Liver (tissue), 9 donors: ENCODE measurements around the gene SLC29A3. TPM values are rescaled to one million over a fixed set of nuclear protein-coding genes. Genes with fewer than 3 reads are reported as not detected.

ENCODE experiments used
- DNase-seq: peaks from one replicate; pipeline ENCODE4 v3.0.0-alpha.2; 2017; ENCODE audit warnings: low spot score
- H3K27ac ChIP-seq, 2 donors: one replicate each; pipeline ENCODE4 v1.7.0; 2013; ENCODE audit warnings: inconsistent platforms in 2 of 2, low read length in 2 of 2, control low read depth in 1 of 2, low read depth in 1 of 2, mild to moderate bottlenecking in 1 of 2
- H3K27me3 ChIP-seq, 4 donors: one replicate each; pipeline versions ENCODE4 v1.6.1 to v1.7.0; 2013; ENCODE audit warnings: low read length in 3 of 4, inconsistent platforms in 1 of 4, mild to moderate bottlenecking in 1 of 4, moderate library complexity in 1 of 4; ENCODE audit not compliant: control insufficient read depth in 4 of 4, insufficient read depth in 4 of 4
- H3K36me3 ChIP-seq, 4 donors: one replicate each; pipeline versions ENCODE4 v1.6.1 to v1.7.0; 2013; ENCODE audit warnings: low read length in 3 of 4, mild to moderate bottlenecking in 3 of 4, low read depth in 1 of 4, moderate library complexity in 1 of 4; ENCODE audit not compliant: control insufficient read depth in 4 of 4, insufficient read depth in 3 of 4
- H3K4me1 ChIP-seq, 4 donors: one replicate each; pipeline versions ENCODE4 v1.6.1 to v1.7.0; 2013; ENCODE audit warnings: low read length in 3 of 4, mild to moderate bottlenecking in 3 of 4, moderate library complexity in 1 of 4; ENCODE audit not compliant: control insufficient read depth in 4 of 4, insufficient read depth in 4 of 4
- H3K4me3 ChIP-seq, 3 donors: one replicate each; pipeline versions ENCODE4 v1.6.1 to v1.7.0; 2013; ENCODE audit warnings: low read length in 3 of 3, control low read depth in 1 of 3, low read depth in 1 of 3, mild to moderate bottlenecking in 1 of 3
- H3K9ac ChIP-seq, 2 donors: one replicate each; pipeline ENCODE4 v1.7.0; 2013; ENCODE audit warnings: low read length in 2 of 2, mild to moderate bottlenecking in 2 of 2, moderate library complexity in 2 of 2, control low read depth in 1 of 2, low read depth in 1 of 2
- H3K9me3 ChIP-seq, 4 donors: one replicate each; pipeline versions ENCODE4 v1.6.1 to v1.7.0; 2013; ENCODE audit warnings: low read length in 3 of 4; ENCODE audit not compliant: control insufficient read depth in 4 of 4
- CTCF ChIP-seq: fragments of 150-350 bp; IDR thresholded peaks from 2 replicates; pipeline ENCODE4 v1.5.1; 2017; ENCODE audit warnings: improper control_type of control experiment, low read depth, low read length; ENCODE audit not compliant: missing input control
- EGR1 ChIP-seq, 2 donors: IDR thresholded peaks; 2 replicates each; pipeline ENCODE4 v1.6.1; 2016 to 2018; ENCODE audit warnings: antibody characterized with exemption in 2 of 2, low read depth in 2 of 2
- FOXA1 ChIP-seq: IDR thresholded peaks from 2 replicates; pipeline ENCODE4 v1.6.1; 2016; ENCODE audit warnings: antibody characterized with exemption
- FOXA2 ChIP-seq: IDR thresholded peaks from 2 replicates; pipeline ENCODE4 v1.6.1; 2016; ENCODE audit warnings: antibody characterized with exemption
- GABPA ChIP-seq, 2 donors: IDR thresholded peaks in 1 of 2; conservative IDR thresholded peaks in 1 of 2; 2 replicates each; pipeline ENCODE4 v1.6.1; 2016; ENCODE audit warnings: antibody characterized with exemption in 2 of 2, mild to moderate bottlenecking in 1 of 2, moderate library complexity in 1 of 2
- HNF4A ChIP-seq, 2 donors: conservative IDR thresholded peaks; 2 replicates each; pipeline ENCODE4 v1.6.1; 2016; ENCODE audit warnings: antibody characterized with exemption in 2 of 2, mild to moderate bottlenecking in 2 of 2
- HNF4G ChIP-seq: IDR thresholded peaks from 2 replicates; pipeline ENCODE4 v1.6.1; 2016; ENCODE audit warnings: antibody characterized with exemption
- JUND ChIP-seq, 2 donors: IDR thresholded peaks; 2 replicates each; pipeline ENCODE4 v1.6.1; 2016; ENCODE audit warnings: antibody characterized with exemption in 2 of 2
- MAX ChIP-seq: IDR thresholded peaks from 2 replicates; pipeline ENCODE4 v1.6.1; 2016; ENCODE audit warnings: antibody characterized with exemption
- RAD21 ChIP-seq, 2 donors: IDR thresholded peaks; 2 replicates each; pipeline ENCODE4 v1.6.1; 2016; ENCODE audit warnings: antibody characterized with exemption in 2 of 2, mild to moderate bottlenecking in 2 of 2
- REST ChIP-seq: IDR thresholded peaks from 2 replicates; pipeline ENCODE4 v1.6.1; 2016; ENCODE audit warnings: antibody characterized with exemption, mild to moderate bottlenecking
- RXRA ChIP-seq, 2 donors: IDR thresholded peaks; 2 replicates each; pipeline ENCODE4 v1.6.1; 2017 to 2018; ENCODE audit warnings: antibody characterized with exemption in 2 of 2, mild to moderate bottlenecking in 1 of 2
- SP1 ChIP-seq: IDR thresholded peaks from 2 replicates; pipeline ENCODE4 v1.6.1; 2018; ENCODE audit warnings: antibody characterized with exemption, mild to moderate bottlenecking
- TAF1 ChIP-seq: conservative IDR thresholded peaks from 2 replicates; pipeline ENCODE4 v1.6.1; 2016; ENCODE audit warnings: antibody characterized with exemption, mild to moderate bottlenecking
- YY1 ChIP-seq: IDR thresholded peaks from 2 replicates; pipeline ENCODE4 v1.6.1; 2016; ENCODE audit warnings: antibody characterized with exemption, mild to moderate bottlenecking
- ZBTB33 ChIP-seq: IDR thresholded peaks from 2 replicates; pipeline ENCODE4 v1.6.1; 2016; ENCODE audit warnings: antibody characterized with exemption
- WGBS: extraction: QIAGEN DNeasy Blood & Tissue Kit; methylation state at CpG from one replicate; pipeline ENCODE4 v1.1.7; 2013; 5-methylcytosine and 5-hydroxymethylcytosine counted together
- polyA plus RNA-seq, 2 donors: library from polyadenylated mRNA; stranded (reverse) in 1 of 2; unstranded in 1 of 2; fragments of 200-250 nt in 1 of 2; fragments of >200 nt in 1 of 2; fragmentation: Nextera tagmentation in 1 of 2; extraction: Ambion mirVana in 1 of 2; gene quantifications; one replicate each; pipeline versions ENCODE4 v1.2.1 to v1.2.3, GENCODE V29; 2013 to 2015
- total RNA-seq, 2 donors: library from RNA; depleted of rRNA; stranded (reverse); fragments of >200 nt; gene quantifications; one replicate each; pipeline ENCODE4 v1.2.3, GENCODE V29; 2014
- donor health status: healthy.
- donor health status: healthy.
- donor health status: healthy.
- donor health status: healthy.
- donor health status: healthy.

Gene SLC29A3
- total and polyA plus RNA-seq, 4 donors, result 3.1 to 11.9 (median 5.3) TPM

GRCh38 chr10:71337219-71337701 is 18.2 kb downstream of the SLC29A3 start:
- H3K27ac ChIP-seq, result peak overlapping the region; percentile 69 to 79
- 40% methylated on average over 13 of the region's 13 CpGs for WGBS
- TF ChIP-seq HNF4G (peak; percentile 75), ZBTB33 (peak; percentile 62), FOXA1 (peak; percentile 69), RAD21 (IDR thresholded peaks at IDR 0.05) (peak; percentile 49 to 63), HNF4A (conservative IDR thresholded peaks at IDR 0.05) (peak; percentile 89 to 92), MAX (peak; percentile 96), REST (peak; percentile 80), TAF1 (no peak), CTCF (no peak), RXRA (IDR thresholded peaks at IDR 0.05) (peak; percentile 98 to 99), SP1 (peak; percentile 95), GABPA (IDR thresholded peaks at IDR 0.05 in 1 of 2, conservative IDR thresholded peaks at IDR 0.05 in 1 of 2) (no peak), JUND (IDR thresholded peaks at IDR 0.05) (peak; percentile 70 to 75), EGR1 (IDR thresholded peaks at IDR 0.05; ENCODE audit: low read depth in 2 of 2) (peak in 1 of 2 donors; percentile 76), YY1 (peak; percentile 92), FOXA2 (peak; percentile 74)
- DNase-seq, result no peak
- no peaks in the 10 kb centered on the region for H3K27me3 ChIP-seq
- H3K4me1 ChIP-seq, result peaks cover 40 to 79% (median 67%) of the 10 kb centered on the region in 4 donors
- no peaks in the 10 kb centered on the region for H3K9me3 ChIP-seq
- H3K4me3 ChIP-seq, result peak overlapping the region in 1 of 3 donors; percentile 33
- no peak overlapping the region for H3K9ac ChIP-seq
- H3K36me3 ChIP-seq, result no peaks in the 10 kb centered on the region
